Measurements from ENCODE around the gene CCDC9B.

Gene CCDC9B

DNA sequence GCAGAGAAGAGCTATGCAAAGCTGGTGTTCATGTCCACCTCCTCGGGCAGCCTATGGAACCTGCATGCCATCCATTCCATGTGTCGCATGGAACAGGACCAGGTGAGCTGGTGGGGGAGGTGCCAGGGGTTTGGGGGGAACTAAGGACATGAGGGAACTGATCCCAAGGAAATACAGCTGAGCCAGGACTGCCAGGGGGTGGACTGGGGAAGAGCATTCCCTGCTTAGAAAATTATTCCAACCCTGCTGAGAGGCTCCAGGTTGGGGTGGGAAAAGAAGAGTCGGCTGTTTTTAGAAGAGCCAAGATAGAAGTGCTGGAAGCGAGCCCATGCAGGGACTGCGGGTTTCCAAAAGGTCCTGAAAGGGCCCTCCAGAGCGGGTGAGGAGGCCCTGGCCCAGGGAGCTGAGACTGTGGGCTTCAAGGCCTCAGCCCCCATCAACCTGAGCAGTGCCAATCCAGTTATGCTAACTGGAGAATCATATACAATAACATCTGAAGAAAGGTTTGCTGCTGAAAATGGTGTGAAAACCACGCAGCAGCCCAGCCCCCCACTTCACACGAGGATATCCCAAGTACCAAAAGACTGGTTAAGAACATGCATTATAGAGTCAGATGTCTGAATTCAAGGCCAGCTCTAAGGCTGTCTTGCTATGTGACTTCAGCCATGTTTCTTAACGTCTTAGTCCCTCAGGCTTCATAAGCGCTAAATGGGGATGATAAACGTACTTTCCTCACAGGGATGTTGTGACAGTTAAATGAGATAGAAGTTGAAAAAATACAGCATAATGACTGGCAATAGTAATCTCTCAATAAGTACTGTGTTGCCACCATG, 25.1 kb upstream of the CCDC9B start:
- in situ Hi-C loops (cut with HindIII; ENCODE audit: low sequenced_read_pairs), result no loop called here

DNA sequence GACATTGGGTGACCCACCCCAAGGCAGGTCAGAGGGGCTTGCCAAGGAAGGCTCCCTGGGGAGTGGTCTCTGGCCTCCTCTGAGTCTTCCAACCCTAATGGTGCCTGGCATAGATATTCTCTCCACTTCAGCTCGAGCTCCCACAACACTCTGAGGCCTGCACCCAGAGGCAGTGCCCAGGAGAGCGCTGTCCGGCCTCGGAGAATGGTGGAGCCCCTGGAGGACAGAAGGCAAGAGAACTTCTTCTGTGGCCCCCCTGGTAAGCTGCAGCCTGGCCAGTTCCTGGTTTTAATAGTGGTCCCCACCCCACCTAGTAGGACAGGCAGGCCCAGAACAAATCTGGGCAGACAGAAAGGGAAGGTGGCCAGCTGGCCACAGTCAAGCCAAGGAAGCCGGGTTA, 24.3 kb upstream of the CCDC9B start:
- in situ Hi-C loops (cut with HindIII; ENCODE audit: low sequenced_read_pairs), result no loop called here

DNA sequence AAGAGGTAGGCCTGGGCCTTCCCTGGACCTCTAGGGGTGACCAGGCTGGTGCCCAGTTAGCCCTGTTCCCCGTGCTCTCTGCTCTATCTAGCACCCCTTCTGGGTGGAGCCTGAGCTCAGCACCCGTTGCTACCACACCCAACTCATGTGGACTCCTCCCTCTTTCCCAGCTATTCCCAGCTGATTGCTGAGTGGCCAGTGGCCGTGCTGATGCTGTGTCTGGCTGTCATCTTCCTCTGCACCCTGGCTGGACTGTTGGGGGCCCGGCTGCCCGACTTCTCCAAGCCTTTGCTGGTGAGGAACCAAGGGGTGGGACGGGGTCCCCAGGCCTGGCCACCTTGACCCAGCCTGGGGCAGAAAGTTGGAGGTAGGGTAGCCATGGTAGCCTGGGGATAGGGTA, 23.5 kb upstream of the CCDC9B start:
- in situ Hi-C loops (cut with HindIII; ENCODE audit: low sequenced_read_pairs), result no loop called here

DNA sequence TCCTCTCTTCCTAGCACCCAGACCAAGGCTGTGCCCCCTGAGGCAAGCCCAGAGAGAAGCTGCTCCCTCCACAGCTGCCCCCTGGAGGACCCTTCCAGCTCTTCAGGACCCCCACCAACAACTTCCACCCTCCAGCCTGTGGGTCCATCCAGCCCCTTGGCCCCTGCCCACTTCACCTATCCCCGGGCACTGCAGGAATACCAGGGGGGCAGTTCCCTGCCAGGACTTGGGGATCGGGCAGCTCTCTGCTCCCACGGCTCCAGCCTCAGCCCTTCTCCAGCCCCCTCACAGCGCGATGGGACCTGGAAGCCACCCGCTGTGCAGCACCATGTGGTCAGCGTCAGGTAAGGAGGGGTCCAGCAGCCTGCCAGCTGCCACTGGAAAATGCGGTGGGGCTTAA, 22.9 kb upstream of the CCDC9B start:
- in situ Hi-C loops (cut with HindIII; ENCODE audit: low sequenced_read_pairs), result no loop called here

DNA sequence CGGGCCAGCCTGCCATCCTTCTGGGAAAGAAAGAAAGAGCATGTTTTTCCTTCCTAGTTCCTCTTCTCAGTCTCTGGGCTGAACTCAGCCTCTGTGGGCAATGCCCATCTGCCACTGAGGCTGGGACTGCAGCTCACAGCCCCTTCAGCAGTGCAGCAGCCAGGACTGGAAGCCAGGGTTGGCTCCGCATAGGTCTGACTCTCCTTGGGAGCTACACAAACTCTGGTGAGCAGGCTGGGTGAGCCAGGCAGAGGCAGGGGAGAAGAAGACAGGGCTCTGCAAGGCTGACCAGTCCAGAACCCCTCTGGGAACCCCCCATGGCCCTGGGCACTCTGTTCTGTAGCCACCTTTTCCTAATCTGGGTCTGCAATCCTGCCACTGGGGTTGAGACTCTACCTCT, 20.9 kb upstream of the CCDC9B start:
- in situ Hi-C loops (cut with HindIII; ENCODE audit: low sequenced_read_pairs), result no loop called here

DNA sequence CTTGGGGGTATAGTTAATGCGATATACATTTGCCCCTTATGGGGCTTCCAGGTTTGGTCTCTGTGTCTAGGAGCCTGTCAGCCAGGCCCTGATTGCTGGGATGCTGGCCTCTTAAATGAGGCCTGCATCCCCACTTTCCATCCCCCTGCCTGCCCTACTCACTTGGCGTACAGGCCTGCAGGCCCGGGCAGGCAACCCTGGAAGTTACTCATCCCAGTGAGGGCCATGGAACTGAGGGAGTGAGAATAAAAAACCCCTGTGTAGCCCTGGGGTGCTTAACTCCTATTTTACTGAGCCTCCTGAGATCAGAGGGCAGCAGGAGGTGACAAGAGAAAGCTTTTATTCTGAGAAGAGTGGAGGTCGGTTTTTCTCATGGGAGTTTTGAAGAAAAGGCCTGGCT, 19.3 kb upstream of the CCDC9B start:
- in situ Hi-C loops (cut with HindIII; ENCODE audit: low sequenced_read_pairs), result no loop called here

DNA sequence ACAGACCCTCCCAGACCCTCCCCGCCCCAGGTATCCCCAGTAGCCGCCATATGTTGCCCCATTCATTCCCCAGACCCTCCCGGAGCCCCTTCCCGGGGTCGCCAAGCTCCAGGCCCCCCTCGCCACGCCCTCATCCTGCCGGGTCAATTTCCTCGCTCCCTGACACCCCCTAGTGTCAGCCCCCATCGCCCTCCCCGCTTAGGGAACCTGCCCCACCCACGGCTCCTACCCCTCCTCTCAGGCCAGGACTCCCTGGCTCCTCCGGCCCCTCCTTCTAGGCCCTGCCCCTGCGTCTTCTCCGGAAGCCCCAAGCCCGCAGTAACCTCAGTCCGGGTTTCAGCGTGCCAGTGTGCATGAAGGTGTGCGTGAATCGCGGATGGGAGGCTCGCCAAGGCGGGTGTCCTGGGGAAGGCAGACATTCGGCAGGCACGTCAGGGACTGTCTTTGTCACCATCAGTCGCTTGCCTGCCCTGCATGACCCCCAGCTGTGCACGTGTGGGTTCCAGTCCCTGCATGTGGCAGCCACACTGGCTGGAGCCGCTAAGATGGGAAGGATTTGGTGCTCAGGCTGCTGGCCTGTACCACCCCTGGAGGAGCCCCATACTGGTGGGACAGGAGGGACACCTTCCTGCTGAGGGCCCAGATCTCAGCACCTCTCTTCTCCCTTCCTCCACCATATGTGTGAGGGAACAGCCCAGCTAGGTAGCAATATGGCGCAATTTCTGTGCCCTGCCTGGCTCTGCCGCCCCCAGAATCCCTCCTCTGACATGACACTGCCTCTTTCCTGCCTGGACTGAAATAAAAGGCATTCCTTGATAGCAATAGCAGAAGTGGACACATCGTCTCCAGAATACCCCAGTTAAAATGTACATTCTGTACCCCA, 18.0 kb upstream of the CCDC9B start:
- in situ Hi-C loops (cut with HindIII; ENCODE audit: low sequenced_read_pairs), result no loop called here

DNA sequence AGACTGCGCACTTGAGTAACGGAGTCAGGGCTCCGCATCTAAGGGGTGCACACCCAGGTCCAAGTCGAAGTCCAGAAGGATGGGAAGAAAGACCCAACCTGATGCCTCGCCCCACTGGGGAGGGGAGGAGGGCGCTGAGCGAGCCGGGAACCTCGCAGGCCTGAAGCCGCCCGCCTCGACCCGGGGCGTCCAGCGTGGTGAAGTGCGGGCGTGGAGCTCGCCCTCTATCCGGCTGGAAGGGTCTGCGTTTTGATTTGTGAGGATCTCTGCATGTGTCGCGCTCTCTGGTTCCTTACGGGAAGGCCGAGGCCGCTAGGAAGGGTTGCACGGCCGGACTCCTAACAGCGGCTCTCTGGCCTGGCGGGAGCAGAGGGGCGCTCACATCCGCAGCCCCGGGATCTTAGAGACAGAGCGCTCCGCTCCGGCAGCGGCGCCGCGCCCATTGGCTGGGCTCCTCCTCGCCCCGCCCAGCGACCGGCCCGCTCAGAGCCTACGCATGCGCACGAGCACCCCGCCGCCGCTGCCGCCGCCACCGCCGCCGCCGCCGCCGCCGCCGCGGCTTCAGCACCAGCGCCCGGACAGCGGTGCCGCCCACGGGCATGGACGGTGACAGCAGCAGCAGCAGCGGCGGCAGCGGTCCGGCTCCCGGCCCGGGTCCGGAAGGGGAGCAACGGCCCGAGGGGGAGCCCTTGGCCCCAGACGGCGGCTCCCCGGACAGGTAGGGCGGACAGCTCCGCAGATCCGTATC, 17.2 kb upstream of the CCDC9B start, which contains the start of gene DISP2:
TSS of gene DISP2 (plus strand) at position 497 of the 748 bp plus-strand sequence. CDS start at position 600, 103 bp downstream.
- in situ Hi-C loops (cut with HindIII; ENCODE audit: low sequenced_read_pairs), result no loop called here

DNA sequence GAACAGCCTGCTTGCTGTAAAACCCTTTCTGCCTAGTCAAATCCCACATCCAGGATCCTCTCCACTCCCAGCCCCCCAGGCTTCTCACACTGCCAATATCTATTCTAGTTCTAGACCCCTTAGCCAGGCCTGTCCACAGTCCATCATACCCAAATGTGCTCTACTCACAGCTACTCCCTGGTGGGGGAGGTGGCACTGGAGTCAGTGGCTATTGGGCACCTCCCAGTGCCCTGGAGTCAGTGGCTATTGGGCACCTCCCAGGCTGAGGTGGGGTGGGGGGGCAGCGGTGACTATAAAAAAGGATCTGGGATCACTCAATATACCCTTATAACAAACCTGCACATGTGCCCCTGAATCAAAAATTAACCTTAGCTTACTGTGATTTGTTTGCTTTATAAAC, 16.5 kb upstream of the CCDC9B start:
- in situ Hi-C loops (cut with HindIII; ENCODE audit: low sequenced_read_pairs), result no loop called here

DNA sequence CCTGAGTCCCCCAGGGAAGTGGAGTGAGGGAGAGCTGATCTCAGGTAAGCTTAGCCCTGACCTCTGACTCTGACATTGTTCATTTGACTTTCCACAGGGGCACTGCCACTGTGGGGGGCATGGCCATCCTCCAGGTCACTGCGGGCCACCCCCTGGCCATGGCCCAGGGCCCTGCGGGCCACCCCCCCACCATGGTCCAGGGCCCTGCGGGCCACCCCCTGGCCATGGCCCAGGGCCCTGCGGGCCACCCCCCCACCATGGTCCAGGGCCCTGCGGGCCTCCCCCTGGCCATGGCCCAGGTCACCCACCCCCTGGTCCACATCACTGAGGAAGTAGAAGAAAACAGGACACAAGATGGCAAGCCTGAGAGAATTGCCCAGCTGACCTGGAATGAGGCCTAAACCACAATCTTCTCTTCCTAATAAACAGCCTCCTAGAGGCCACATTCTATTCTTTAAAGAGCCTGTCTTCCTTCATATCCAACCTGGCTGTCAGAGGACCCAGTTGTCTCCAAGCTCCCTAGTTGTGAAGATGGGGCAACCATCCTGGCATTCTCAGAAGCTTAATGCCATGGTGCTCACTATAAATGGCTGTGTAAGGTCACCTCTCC, 15.3 kb upstream of the CCDC9B start:
- in situ Hi-C loops (cut with HindIII; ENCODE audit: low sequenced_read_pairs), result no loop called here

DNA sequence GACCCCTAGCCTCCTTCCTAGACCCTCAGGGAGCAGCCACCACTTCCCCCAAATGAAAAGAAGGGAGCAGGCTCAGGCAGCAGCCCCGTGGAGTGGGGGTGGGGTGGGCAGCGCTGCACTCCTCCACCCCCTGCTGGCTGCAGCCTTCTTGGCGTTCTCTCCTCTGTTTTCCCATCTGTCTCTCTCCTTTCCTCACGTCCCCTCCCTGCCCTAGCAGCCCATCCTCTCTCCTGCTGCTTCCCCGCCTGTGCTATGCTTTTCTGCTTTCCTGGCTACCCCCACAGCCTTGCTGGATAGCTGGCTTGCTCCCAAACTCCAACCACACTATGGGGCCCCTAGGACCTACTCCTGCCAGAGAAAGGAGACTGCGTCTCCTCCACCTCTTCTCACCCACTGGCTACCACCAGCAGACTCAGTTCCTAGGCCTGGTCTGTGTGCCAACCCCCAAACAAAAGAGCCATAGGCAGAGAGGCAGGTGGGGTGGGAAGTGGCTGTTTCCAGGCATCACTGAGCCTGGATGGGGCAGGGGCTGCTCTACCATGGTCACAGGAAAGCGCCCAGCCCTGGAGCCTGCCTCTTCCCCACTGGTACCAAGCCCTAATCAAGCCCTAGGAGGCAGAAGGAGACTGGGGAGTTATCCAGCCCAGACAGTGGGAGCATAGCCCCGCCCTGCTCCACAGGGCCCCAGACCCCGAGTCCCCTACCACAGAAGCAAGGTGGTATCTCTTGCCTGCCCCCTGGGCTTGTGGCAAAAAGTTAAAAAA, 13.9 kb upstream of the CCDC9B start:
- in situ Hi-C loops (cut with HindIII; ENCODE audit: low sequenced_read_pairs), result no loop called here

DNA sequence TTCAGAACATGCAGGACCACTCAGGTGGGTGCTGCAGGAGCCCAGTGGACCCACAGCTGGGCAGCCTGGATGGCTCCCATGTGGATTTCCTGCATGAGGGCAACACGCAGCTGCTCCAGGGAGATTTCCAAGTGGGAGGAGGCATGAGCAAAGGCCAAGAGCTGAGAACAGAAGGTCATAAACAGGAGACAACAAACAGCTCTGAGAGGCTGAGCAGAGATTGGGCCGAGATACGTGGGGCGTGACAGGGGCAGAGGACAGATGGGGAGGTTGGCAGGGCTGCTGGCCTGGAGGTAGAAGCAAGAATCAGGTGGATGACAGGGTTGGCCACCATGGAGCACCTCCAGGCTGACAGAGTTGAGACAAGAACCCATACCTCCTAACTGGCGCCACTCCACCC, 13.0 kb upstream of the CCDC9B start:
- in situ Hi-C loops (cut with HindIII; ENCODE audit: low sequenced_read_pairs), result no loop called here

DNA sequence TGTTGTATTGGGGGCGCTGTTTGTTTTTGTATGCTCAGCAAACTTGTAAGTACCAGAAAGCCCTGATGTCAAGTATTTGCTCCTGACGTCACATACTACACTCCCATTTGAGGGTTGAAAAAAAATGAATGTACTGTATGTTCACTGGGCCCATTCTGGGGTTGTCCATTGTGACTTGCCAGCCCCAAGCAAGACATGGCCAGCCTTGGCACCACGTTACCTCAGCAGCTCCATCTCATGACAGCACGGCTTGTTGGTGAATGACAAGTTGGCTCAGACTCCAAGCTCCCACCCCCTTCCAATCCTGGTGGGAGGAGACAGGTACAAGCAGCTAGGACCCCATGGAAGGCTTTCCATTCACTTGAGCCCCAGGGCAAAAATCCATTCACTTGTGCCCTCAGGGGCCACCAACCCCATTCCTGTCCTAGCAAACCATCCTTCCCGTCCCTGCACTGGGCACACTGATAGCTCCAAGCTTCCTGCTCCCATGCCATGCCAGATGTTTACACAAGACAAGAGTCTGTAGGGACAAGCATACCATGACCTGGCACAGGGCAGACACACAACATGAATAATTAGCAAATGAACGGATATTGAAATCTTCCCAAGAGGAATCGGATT, 11.7 kb upstream of the CCDC9B start:
- in situ Hi-C loops (cut with HindIII; ENCODE audit: low sequenced_read_pairs), result no loop called here

DNA sequence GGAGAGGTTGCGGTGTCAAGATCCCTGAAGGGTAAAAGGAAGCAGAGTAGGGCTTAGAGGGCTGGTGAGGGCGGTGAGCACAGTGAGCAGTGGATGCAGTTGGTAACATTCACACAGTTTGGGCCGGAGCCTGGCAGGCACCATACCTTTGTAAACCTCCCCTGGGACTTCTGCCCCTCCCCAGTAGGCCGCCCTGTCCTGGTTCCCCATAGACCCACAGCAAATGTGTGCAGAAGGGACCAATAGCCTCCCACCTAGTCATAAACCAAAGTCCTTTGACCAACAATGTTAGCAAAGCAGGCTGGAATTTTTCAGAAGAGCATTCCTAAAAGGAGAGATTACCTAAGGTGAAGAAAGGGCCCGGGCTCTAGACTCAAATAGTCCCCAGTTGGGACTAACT, 8.4 kb upstream of the CCDC9B start:
- in situ Hi-C loops (cut with HindIII; ENCODE audit: low sequenced_read_pairs), result no loop called here

DNA sequence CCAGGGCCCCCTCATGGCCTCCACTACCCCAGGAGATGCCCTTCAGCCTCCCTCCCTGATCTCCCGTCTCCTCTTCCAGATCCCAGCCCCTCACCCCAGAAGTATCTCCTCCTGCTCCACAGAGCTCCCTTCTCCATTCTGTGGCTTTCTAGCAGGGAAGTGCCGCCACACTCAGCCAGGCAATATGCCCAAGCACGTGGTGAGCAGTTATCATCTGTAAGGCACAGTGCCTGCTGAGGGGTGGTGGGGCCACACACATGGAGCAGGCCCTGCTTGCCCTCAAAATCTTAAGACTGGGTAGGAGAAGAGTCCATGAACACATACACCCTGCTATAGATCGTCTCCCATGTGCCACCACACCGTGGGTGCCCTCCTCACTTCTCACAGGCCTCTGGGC, 7.7 kb upstream of the CCDC9B start:
- in situ Hi-C loops (cut with HindIII; ENCODE audit: low sequenced_read_pairs), result no loop called here

DNA sequence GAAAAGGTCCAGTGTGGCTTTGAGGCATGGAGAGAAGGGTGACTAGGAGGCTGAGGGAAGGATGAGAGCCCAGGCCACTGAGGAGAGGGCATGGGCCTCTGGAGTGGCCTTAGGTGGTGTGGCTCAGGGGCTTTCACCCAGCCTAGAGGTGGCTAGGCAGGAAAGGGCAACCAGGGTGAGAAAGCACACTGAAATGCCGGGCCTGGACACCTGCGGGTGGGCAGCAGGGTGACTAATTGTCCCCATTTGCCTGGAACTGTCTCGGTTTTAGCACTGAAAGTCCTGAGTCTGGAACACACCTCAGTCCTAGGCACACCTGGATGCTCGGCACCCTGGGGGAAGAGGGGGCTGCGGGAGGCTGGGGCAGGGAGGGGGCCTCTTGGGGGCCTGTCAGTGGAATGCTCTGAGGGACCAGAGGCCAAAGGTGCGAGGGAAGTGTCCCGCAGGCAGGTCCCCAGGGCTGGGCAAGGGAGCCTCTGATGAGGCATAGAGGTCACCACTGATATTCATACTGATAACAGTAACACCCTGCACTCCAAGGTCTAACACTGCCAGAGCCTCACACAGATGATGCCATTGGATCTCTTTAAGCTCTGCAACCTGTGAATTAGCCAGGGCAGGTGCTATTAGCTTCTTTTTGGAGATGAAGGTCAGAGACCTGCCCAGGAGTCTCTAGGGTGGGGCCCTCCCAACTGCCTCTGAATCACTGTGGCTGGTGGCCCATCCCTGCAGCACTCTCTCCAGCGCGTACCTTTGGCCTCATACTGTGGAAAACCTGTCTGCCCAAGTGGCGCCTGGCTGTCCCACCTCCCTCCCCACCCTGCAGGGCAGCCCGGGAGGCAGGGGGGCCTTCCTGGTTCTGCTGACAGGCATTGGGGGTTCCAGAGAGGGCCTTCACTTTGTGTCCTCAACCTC, 7.1 kb upstream of the CCDC9B start:
- in situ Hi-C loops (cut with HindIII; ENCODE audit: low sequenced_read_pairs), result no loop called here

DNA sequence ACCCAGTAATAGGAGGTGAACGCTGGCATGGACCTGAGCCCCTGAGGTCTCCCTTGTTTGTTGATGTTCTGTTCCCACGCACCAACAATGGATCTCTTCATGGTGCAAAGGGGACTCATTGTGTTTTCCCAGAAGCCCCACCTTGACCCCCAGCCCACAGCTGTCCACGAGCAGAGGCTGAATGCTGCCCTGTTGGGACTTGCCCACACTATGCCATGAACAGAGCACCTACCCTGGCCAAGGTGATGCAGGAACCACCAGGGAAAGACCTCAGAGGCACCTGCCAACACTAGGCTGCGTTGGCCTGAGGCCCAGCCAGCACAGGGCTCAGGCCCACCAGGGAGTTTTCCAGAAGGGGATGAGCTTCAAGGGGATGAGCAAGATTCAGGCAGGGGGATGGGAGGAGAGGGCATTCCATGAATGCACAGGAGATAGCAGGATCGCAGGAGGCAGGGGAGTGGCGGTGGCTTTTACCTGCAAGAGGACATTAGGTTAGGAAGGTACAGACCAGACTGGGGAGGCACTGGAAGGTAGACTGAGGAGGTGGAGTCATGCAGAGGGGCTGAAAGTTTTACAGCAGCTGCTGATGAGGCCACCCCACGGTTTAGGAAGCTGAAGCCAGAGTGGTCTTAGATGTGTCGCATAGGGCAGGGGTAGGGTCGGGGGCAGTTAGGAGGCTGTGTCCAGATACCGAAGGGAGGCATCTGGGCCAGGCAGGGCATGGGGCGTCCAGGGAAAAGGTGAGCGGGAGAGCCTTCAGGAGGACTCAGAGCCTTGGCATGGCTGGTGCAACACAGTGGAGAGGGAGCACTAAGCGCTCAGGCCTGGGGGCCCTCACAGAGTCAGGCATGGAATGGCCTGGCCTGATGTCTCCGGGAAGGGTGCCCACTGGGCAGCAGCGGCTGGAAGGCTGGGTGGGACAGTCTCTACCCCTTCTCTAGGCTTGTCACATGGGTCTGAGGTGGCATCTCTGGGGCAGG, 6.1 kb upstream of the CCDC9B start:
- in situ Hi-C loops (cut with HindIII; ENCODE audit: low sequenced_read_pairs), result no loop called here
